Lower leg skin (tissue), 4 donors: ENCODE data around the gene GRID2. TPM values are rescaled to one million over a fixed set of nuclear protein-coding genes. Genes with fewer than 3 reads are reported as not detected.

Experiments used
- DNase-seq, 2 donors: peaks; one replicate each; pipeline ENCODE4 v3.0.0-alpha.2; 2019; ENCODE audit warnings: low spot score in 2 of 2
- H3K4me3 ChIP-seq: fragments of 200-600 bp; sonication (generic); 2 replicates; pipeline ENCODE4 v1.5.1; 2017; ENCODE audit warnings: mild to moderate bottlenecking, low read depth; ENCODE audit not compliant: poor library complexity, severe bottlenecking
- POLR2A ChIP-seq, 2 donors: fragments of 450-650 bp; IDR thresholded peaks; one replicate each; pipeline ENCODE4 v1.6.1; 2016 to 2017; ENCODE audit warnings: antibody characterized with exemption in 2 of 2, mild to moderate bottlenecking in 1 of 2, moderate library complexity in 1 of 2
- WGBS, 2 donors: methylation state at CpG; one replicate each; pipeline ENCODE4 v1.1.5; 2018; 5-methylcytosine and 5-hydroxymethylcytosine counted together
- intact Hi-C: fragments of 100-400 bp; cut with DNase I; formaldehyde crosslinking; loops from one replicate; pipeline ENCODE4 v1.15.0; 2023; ENCODE audit warnings: low total_unique reads
- total RNA-seq, 4 donors: library from RNA; depleted of rRNA; stranded (reverse); fragments of >200 nt; gene quantifications; one replicate each; pipeline ENCODE4 v1.1.0, GENCODE V29; 2016
- TF ChIP-seq, protein P1 (sequence below), 3 donors: fragments of 450-650 bp; IDR thresholded peaks; one replicate each; pipeline ENCODE4 v1.5.1; 2016; ENCODE audit warnings: antibody characterized with exemption in 3 of 3, mild to moderate bottlenecking in 3 of 3, moderate library complexity in 2 of 3

Gene GRID2
- total RNA-seq, 4 donors from 2014 or later, result not detected

DNA sequence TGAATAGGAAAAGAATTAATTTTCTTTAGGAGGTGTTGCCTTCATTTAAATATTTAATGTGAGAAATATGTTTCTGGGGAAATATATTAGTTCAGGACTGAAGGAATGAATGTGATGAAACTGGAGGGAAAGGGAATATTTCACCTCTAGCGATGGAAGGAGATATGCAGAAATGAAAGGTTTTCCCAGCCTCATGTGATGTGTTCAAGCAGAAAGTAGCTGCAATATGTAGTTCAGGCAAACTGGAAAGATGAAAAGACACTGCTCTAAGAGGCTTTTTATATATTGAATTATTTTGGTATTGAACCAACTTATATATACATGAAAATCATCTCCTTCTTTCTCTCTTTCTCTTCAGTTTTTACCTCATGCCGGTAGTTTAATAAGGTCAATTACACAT is 3.4 kb downstream of the GRID2 start:
- TF ChIP-seq, protein P1, sequence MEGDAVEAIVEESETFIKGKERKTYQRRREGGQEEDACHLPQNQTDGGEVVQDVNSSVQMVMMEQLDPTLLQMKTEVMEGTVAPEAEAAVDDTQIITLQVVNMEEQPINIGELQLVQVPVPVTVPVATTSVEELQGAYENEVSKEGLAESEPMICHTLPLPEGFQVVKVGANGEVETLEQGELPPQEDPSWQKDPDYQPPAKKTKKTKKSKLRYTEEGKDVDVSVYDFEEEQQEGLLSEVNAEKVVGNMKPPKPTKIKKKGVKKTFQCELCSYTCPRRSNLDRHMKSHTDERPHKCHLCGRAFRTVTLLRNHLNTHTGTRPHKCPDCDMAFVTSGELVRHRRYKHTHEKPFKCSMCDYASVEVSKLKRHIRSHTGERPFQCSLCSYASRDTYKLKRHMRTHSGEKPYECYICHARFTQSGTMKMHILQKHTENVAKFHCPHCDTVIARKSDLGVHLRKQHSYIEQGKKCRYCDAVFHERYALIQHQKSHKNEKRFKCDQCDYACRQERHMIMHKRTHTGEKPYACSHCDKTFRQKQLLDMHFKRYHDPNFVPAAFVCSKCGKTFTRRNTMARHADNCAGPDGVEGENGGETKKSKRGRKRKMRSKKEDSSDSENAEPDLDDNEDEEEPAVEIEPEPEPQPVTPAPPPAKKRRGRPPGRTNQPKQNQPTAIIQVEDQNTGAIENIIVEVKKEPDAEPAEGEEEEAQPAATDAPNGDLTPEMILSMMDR (IDR thresholded peaks at IDR 0.05), result no peak
- TF ChIP-seq POLR2A (IDR thresholded peaks at IDR 0.05), result no peak
- H3K4me3 ChIP-seq, result no peak overlapping the region
- 91 to 99% methylated on average over 2 of the region's 2 CpGs for WGBS, 2 donors
- DNase-seq, result no peak
- intact Hi-C loops, result no loop called here

DNA sequence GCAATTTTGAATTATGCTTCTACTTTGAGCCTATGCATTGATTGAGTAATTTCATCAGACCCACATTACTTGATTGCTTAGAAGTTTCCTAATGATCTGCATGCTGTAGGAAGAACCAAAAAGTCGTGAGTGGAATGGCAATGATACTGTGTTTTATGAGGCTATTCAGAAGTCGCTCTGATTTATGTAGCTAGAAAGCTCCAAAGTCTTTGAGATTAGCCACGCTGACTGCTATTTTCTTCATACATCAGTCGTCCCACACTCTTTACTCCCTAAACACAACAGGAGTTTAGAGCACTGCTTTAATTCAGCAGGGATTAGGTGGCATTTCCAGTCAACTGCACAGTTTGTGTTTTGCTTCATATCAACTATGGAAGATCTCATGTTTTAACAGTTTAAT is 4.1 kb downstream of the GRID2 start:
- intact Hi-C loops, result no loop called here
- WGBS, 2 donors, result 60 to 67% methylated on average over 4 of the region's 4 CpGs
- TF ChIP-seq, protein P1 (IDR thresholded peaks at IDR 0.05), result no peak
- no peak for TF ChIP-seq POLR2A (IDR thresholded peaks at IDR 0.05)
- H3K4me3 ChIP-seq, result no peak overlapping the region
- no peak for DNase-seq

DNA sequence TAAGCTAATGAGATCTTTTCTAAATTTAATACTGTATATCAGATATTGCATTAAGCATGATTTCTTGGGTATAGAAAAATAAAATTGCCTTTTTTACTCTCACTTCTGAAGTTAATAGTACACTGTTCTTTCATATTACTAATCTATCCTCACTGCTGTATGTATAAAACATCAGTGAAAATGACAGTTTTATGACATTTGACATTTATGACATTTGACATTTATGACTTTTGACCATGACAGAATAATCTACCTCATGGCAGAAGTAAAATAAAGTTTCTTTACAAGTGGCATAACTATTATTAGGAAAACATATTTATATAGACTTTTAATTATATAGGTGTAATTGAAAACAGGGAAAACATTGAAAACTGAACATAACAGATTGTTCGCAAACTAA is 13.3 kb downstream of the GRID2 start:
- 89 to 92% methylated on average over 1 of the region's 1 CpG for WGBS, 2 donors
- intact Hi-C loops, result no loop called here
- no peak overlapping the region for H3K4me3 ChIP-seq
- no peak for DNase-seq
- TF ChIP-seq, protein P1 (IDR thresholded peaks at IDR 0.05), result no peak

DNA sequence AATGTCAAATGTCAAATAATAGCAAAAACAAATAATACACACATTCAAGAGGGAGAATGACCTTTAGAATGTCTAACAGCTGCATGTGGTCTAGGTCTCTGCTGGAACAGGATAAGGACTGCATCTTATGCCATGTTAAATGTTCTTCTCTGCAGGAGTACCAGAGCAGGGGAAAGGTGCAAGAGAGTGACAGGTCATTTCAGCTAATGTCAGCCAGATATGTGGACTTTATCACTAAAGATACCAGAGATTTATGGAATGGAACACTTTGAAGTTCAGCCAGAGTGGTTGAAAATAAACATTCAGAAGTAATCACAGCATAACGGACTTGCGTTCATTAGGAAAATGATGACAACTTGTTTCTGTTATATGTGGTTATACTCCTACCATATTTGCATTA is 24.3 kb downstream of the GRID2 start:
- no peak for DNase-seq
- 77 to 85% methylated on average over 2 of the region's 2 CpGs for WGBS, 2 donors
- no peak overlapping the region for H3K4me3 ChIP-seq
- intact Hi-C loops, result no loop called here
- TF ChIP-seq, protein P1 (IDR thresholded peaks at IDR 0.05), result no peak
- TF ChIP-seq POLR2A (IDR thresholded peaks at IDR 0.05), result no peak

DNA sequence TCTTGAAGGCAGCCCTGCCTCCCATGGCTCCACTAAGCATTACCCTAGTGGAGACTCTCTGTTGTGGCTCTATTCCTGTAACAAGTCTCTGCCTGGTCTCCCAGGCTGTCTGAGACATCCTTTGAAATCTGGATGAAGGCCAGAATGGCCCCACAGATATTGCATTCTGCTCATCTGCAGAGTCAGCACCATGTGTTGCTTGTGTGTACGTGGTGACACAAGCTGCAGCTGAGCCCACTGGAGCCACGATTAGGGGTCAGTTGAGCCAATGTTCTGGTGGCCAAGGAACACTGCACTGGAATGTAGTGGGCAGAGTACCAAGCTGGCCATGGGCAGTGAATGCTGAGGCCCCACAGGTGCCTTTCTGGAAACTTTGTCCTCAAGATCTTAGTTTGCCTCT is 29.2 kb downstream of the GRID2 start:
- intact Hi-C loops, result no loop called here
- 58% methylated on average over 2 of the region's 2 CpGs; no CpG with 5 or more reads in 1 of the 2 donors for WGBS, 2 donors
- TF ChIP-seq, protein P1 (IDR thresholded peaks at IDR 0.05), result no peak
- no peak for TF ChIP-seq POLR2A (IDR thresholded peaks at IDR 0.05)
- no peak for DNase-seq
- no peak overlapping the region for H3K4me3 ChIP-seq

DNA sequence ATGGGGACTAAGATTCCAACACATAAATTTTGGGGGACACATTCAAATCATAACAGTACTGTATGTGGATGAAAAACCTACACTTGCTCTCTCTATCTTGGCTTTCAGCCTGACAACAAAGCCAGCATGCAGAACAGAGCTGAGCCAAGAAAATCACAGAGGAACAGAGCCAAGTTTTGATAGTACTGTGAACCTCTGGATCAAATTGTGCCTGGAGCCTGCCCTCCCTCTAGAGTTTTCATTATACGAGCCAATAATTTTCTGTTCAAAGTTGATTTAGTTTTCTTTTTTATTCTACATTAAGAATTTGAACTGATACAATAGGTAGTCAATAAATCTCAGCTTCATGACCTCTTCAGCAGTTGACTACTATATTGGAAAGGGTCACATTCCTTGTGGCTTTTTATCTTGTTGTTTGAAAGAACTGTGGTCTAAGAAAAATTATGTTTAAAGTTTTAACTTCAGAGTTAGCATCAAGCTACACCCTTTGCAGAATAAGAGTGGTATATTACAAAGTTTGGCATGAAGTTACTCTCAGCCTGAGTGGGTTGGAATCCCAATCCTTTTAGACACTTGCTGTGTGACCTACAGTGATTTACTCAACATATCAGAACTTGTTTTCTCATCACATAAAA is 31.1 kb downstream of the GRID2 start:
- WGBS, 2 donors, result 14 to 21% methylated on average over 1 of the region's 1 CpG
- no peak for TF ChIP-seq POLR2A (IDR thresholded peaks at IDR 0.05)
- TF ChIP-seq, protein P1 (IDR thresholded peaks at IDR 0.05), result no peak
- no peak for DNase-seq

More for the DNA sequence above, 31.1 kb downstream of the GRID2 start:
- intact Hi-C loops, result no loop called here
- no peak overlapping the region for H3K4me3 ChIP-seq
